ENCODE data around the gene CDK7.
"Not testable (repeated sequence)": the region's sequence is repeated elsewhere in the genome, so short reads cannot be mapped to it uniquely, and the experiment has no call there.

The CDK7 gene

GRCh38 chr5:69219939-69220338 lies 14.7 kb upstream of the CDK7 start:
- no peak overlapping the region for H3K4me3 Mint-ChIP-seq
- intact Hi-C loops (cut with micrococcal nuclease): loop anchor here (5.0 kb wide), 2 partner anchors 112 to 147 kb away; partner anchors contain the start of genes AK6, CCDC125, RAD17 and TAF9
- H3K36me3 Mint-ChIP-seq (ENCODE audit: low read depth): peaks cover 33% of the 10 kb centered on the region
- no peaks in the 10 kb centered on the region for H3K27me3 Mint-ChIP-seq
- H3K4me1 Mint-ChIP-seq (ENCODE audit: low read depth): peaks cover 5% of the 10 kb centered on the region
- H3K9me3 Mint-ChIP-seq: no peaks in the 10 kb centered on the region
- no peak overlapping the region for H3K27ac Mint-ChIP-seq

GRCh38 chr5:69220371-69220770 lies 14.3 kb upstream of the CDK7 start:
- H3K27ac Mint-ChIP-seq; intact Hi-C loops (cut with micrococcal nuclease); H3K9me3 Mint-ChIP-seq; H3K4me1 Mint-ChIP-seq (ENCODE audit: low read depth); H3K4me3 Mint-ChIP-seq; H3K27me3 Mint-ChIP-seq: not testable (repeated sequence)
- H3K36me3 Mint-ChIP-seq (ENCODE audit: low read depth): peaks cover 38% of the 10 kb centered on the region

GRCh38 chr5:69220833-69221232 lies 13.9 kb upstream of the CDK7 start:
- intact Hi-C loops (cut with micrococcal nuclease); H3K4me3 Mint-ChIP-seq; H3K27ac Mint-ChIP-seq; H3K9me3 Mint-ChIP-seq; H3K27me3 Mint-ChIP-seq; H3K4me1 Mint-ChIP-seq (ENCODE audit: low read depth): not testable (repeated sequence)
- peaks cover 42% of the 10 kb centered on the region for H3K36me3 Mint-ChIP-seq (ENCODE audit: low read depth)

- no peak overlapping the region for H3K4me3 Mint-ChIP-seq
- peaks cover 61% of the 10 kb centered on the region for H3K36me3 Mint-ChIP-seq (ENCODE audit: low read depth)
- peaks cover 5% of the 10 kb centered on the region for H3K4me1 Mint-ChIP-seq (ENCODE audit: low read depth)
- intact Hi-C loops (cut with micrococcal nuclease): no loop called here
- H3K27me3 Mint-ChIP-seq: no peaks in the 10 kb centered on the region
- no peaks in the 10 kb centered on the region for H3K9me3 Mint-ChIP-seq
- H3K27ac Mint-ChIP-seq: no peak overlapping the region
Observed at GRCh38 chr5:69224520-69224919, 10.2 kb upstream of the CDK7 start.

GRCh38 chr5:69225860-69226259 lies 8.8 kb upstream of the CDK7 start:
- intact Hi-C loops (cut with micrococcal nuclease): no loop called here
- H3K4me3 Mint-ChIP-seq: no peak overlapping the region
- no peaks in the 10 kb centered on the region for H3K9me3 Mint-ChIP-seq
- H3K27ac Mint-ChIP-seq: no peak overlapping the region
- no peaks in the 10 kb centered on the region for H3K4me1 Mint-ChIP-seq (ENCODE audit: low read depth)
- H3K27me3 Mint-ChIP-seq: no peaks in the 10 kb centered on the region
- H3K36me3 Mint-ChIP-seq (ENCODE audit: low read depth): peaks cover 58% of the 10 kb centered on the region

GRCh38 chr5:69230181-69230580 lies 4.5 kb upstream of the CDK7 start:
- Mint-ChIP-seq H3K27me3 (no peaks in the 10 kb centered on the region), H3K4me1 (ENCODE audit: low read depth) (peaks cover 7% of the 10 kb centered on the region), H3K27ac (no peak overlapping the region), H3K9me3 (no peaks in the 10 kb centered on the region), H3K36me3 (ENCODE audit: low read depth) (peaks cover 53% of the 10 kb centered on the region), H3K4me3 (no peak overlapping the region)
- intact Hi-C loops (cut with micrococcal nuclease): no loop called here

GRCh38 chr5:69231281-69231680 lies 3.4 kb upstream of the CDK7 start:
- Mint-ChIP-seq H3K36me3 (ENCODE audit: low read depth) (peaks cover 43% of the 10 kb centered on the region), H3K4me1 (ENCODE audit: low read depth) (peaks cover 16% of the 10 kb centered on the region), H3K4me3 (no peak overlapping the region), H3K27me3 (no peaks in the 10 kb centered on the region), H3K27ac (no peak overlapping the region), H3K9me3 (no peaks in the 10 kb centered on the region)
- intact Hi-C loops (cut with micrococcal nuclease): no loop called here

GRCh38 chr5:69231851-69232250 lies 2.8 kb upstream of the CDK7 start:
- Mint-ChIP-seq H3K4me1 (ENCODE audit: low read depth) (peaks cover 21% of the 10 kb centered on the region), H3K27me3 (no peaks in the 10 kb centered on the region), H3K36me3 (ENCODE audit: low read depth) (peaks cover 40% of the 10 kb centered on the region), H3K4me3 (no peak overlapping the region), H3K27ac (no peak overlapping the region), H3K9me3 (no peaks in the 10 kb centered on the region)
- intact Hi-C loops (cut with micrococcal nuclease): no loop called here

- H3K27ac Mint-ChIP-seq; H3K27me3 Mint-ChIP-seq; H3K9me3 Mint-ChIP-seq; intact Hi-C loops (cut with micrococcal nuclease): not testable (repeated sequence)
- Mint-ChIP-seq H3K4me3 (peak overlapping the region; percentile 28), H3K36me3 (ENCODE audit: low read depth) (peaks cover 56% of the 10 kb centered on the region), H3K4me1 (ENCODE audit: low read depth) (peaks cover 39% of the 10 kb centered on the region)
Observed at GRCh38 chr5:69236733-69237132, 2.0 kb downstream of the CDK7 start.

- H3K9me3 Mint-ChIP-seq: no peaks in the 10 kb centered on the region
- intact Hi-C loops (cut with micrococcal nuclease): no loop called here
- H3K27me3 Mint-ChIP-seq: no peaks in the 10 kb centered on the region
- H3K27ac Mint-ChIP-seq: no peak overlapping the region
- H3K4me3 Mint-ChIP-seq: no peak overlapping the region
- H3K36me3 Mint-ChIP-seq (ENCODE audit: low read depth): peaks cover 63% of the 10 kb centered on the region
- H3K4me1 Mint-ChIP-seq (ENCODE audit: low read depth): peaks cover 40% of the 10 kb centered on the region
Observed at GRCh38 chr5:69237877-69238276, 3.2 kb downstream of the CDK7 start.

- Mint-ChIP-seq H3K27ac (no peak overlapping the region), H3K4me1 (ENCODE audit: low read depth) (peaks cover 44% of the 10 kb centered on the region), H3K9me3 (no peaks in the 10 kb centered on the region), H3K4me3 (no peak overlapping the region), H3K27me3 (no peaks in the 10 kb centered on the region), H3K36me3 (ENCODE audit: low read depth) (peaks cover 69% of the 10 kb centered on the region)
- intact Hi-C loops (cut with micrococcal nuclease): no loop called here
Observed at GRCh38 chr5:69238760-69239251, 4.1 kb downstream of the CDK7 start.

GRCh38 chr5:69242215-69242927 lies 7.7 kb downstream of the CDK7 start:
- no peak overlapping the region for H3K27ac Mint-ChIP-seq
- peaks cover 76% of the 10 kb centered on the region for H3K36me3 Mint-ChIP-seq (ENCODE audit: low read depth)
- H3K27me3 Mint-ChIP-seq: no peaks in the 10 kb centered on the region
- H3K4me1 Mint-ChIP-seq (ENCODE audit: low read depth): peaks cover 21% of the 10 kb centered on the region
- no peak overlapping the region for H3K4me3 Mint-ChIP-seq
- intact Hi-C loops (cut with micrococcal nuclease): no loop called here
- peaks cover 4% of the 10 kb centered on the region for H3K9me3 Mint-ChIP-seq

- Mint-ChIP-seq H3K27ac (no peak overlapping the region), H3K27me3 (no peaks in the 10 kb centered on the region), H3K9me3 (peaks cover 14% of the 10 kb centered on the region), H3K4me1 (ENCODE audit: low read depth) (peaks cover 13% of the 10 kb centered on the region), H3K36me3 (ENCODE audit: low read depth) (peaks cover 68% of the 10 kb centered on the region), H3K4me3 (no peak overlapping the region)
- intact Hi-C loops (cut with micrococcal nuclease): no loop called here
Observed at GRCh38 chr5:69245031-69245430, 10.3 kb downstream of the CDK7 start.

- intact Hi-C loops (cut with micrococcal nuclease): no loop called here
Observed at GRCh38 chr5:69248019-69248418, 13.3 kb downstream of the CDK7 start.

GRCh38 chr5:69250593-69250992 lies 15.9 kb downstream of the CDK7 start:
- Mint-ChIP-seq H3K36me3 (ENCODE audit: low read depth) (peaks cover 67% of the 10 kb centered on the region), H3K27me3 (no peaks in the 10 kb centered on the region), H3K4me1 (ENCODE audit: low read depth) (no peaks in the 10 kb centered on the region), H3K9me3 (peaks cover 14% of the 10 kb centered on the region), H3K27ac (no peak overlapping the region), H3K4me3 (no peak overlapping the region)
- intact Hi-C loops (cut with micrococcal nuclease): no loop called here

More at GRCh38 chr5:69248019-69248418, 13.3 kb downstream of the CDK7 start:
- Mint-ChIP-seq H3K27ac (no peak overlapping the region), H3K27me3 (no peaks in the 10 kb centered on the region), H3K4me1 (ENCODE audit: low read depth) (peaks cover 6% of the 10 kb centered on the region), H3K36me3 (ENCODE audit: low read depth) (peaks cover 66% of the 10 kb centered on the region), H3K4me3 (no peak overlapping the region), H3K9me3 (peaks cover 14% of the 10 kb centered on the region)

Measured in dendritic cell treated with granulocyte-macrophage colony-stimulating factor and Interleukin-4, amounts not matched to agents 40 ng/mL and 50 ng/mL, for 4 days (primary cell).